GM10248 (cell line): Measurements from ENCODE around the gene GSS.
"Not testable (repeated sequence)": the region's sequence is repeated elsewhere in the genome, so short reads cannot be mapped to it uniquely, and the experiment has no call there.

Source experiments
- CTCF ChIA-PET: fragments of 300-600 bp; sonication (Branson Sonifier 250); formaldehyde crosslinking; extraction: SDS; loops from one replicate; lab custom pipeline; 2021; ENCODE audit warnings: antibody characterized with exemption; lab: Yijun Ruan, JAX
- POLR2A ChIA-PET: fragments of 350-650 bp; sonication (Branson Sonifier 250); formaldehyde crosslinking; extraction: SDS; loops from one replicate; lab custom pipeline; 2020; ENCODE audit warnings: antibody characterized with exemption; lab: Yijun Ruan, JAX
- DNase-seq: peaks from one replicate; pipeline ENCODE4 v3.0.0; 2012; ENCODE audit errors: extremely low spot score
- CTCF ChIP-seq: IDR thresholded peaks from 2 replicates; pipeline ENCODE4 v1.5.1; 2012; ENCODE audit warnings: mild to moderate bottlenecking, low read depth; ENCODE audit errors: extremely low read depth, missing control alignments, control extremely low read depth

GSS gene

GRCh38 chr20:34883087-34883688 is 72.4 kb downstream of the GSS start:
- no peak for DNase-seq
- no peak for TF ChIP-seq CTCF
- ChIA-PET POLR2A (no interaction called here), CTCF (interaction anchor here (0.9 to 2.8 kb wide), 5 partner anchors 9 to 112 kb away, joined by 3 to 15 read pairs (median 3); partner anchors contain the start of gene GGT7)

GRCh38 chr20:34881689-34882088 is 73.9 kb downstream of the GSS start:
- DNase-seq, result no peak
- no peak for TF ChIP-seq CTCF
- CTCF ChIA-PET, result interaction anchor here (0.9 to 2.4 kb wide), 2 partner anchors 9 to 16 kb away, joined by 3 to 7 read pairs; no protein-coding TSS in a partner anchor
- POLR2A ChIA-PET, result no interaction called here

GRCh38 chr20:34880971-34881370 is 74.6 kb downstream of the GSS start:
- DNase-seq, POLR2A ChIA-PET: not testable (repeated sequence)
- CTCF ChIA-PET, result interaction anchor here (0.9 to 2.4 kb wide), 4 partner anchors 9 to 15 kb away, joined by 3 to 7 read pairs (median 3); no protein-coding TSS in a partner anchor

- ChIA-PET POLR2A (no interaction called here), CTCF (interaction anchor here (1.0 to 2.4 kb wide), 5 partner anchors 8 to 14 kb away, joined by 3 to 7 read pairs (median 3); no protein-coding TSS in a partner anchor)
- no peak for DNase-seq
- TF ChIP-seq CTCF, result no peak
These were observed 75.3 kb downstream of the GSS start for GRCh38 chr20:34880215-34880850.
